LHCN-M2 (cell line): ENCODE results near the gene KIF1C. TPM values are rescaled to one million over a fixed set of nuclear protein-coding genes. Genes with fewer than 3 reads are reported as not detected.
"Not testable (repeated sequence)": the region's sequence is repeated elsewhere in the genome, so short reads cannot be mapped to it uniquely, and the experiment has no call there.

Experiments used
- DNase-seq: peaks from one replicate; pipeline ENCODE4 v3.0.0-alpha.2; 2012; ENCODE audit warnings: low read depth
- total RNA-seq: library from RNA; depleted of rRNA; stranded (reverse); fragments of >200 nt; gene quantifications from 2 replicates; pipeline ENCODE4 v1.2.3, GENCODE V29; 2014; rRNA removed

KIF1C gene
- total RNA-seq, 1 experiment from 2014 or later: 75.9 TPM

GRCh38 chr17:5042157-5043022, 44.6 kb downstream of the KIF1C start:
- DNase-seq: no peak

GRCh38 chr17:5043524-5043923, 45.8 kb downstream of the KIF1C start:
- no peak for DNase-seq

- no peak for DNase-seq
Measured at GRCh38 chr17:5044630-5045029, 46.9 kb downstream of the KIF1C start.

GRCh38 chr17:5045496-5045895, 47.7 kb downstream of the KIF1C start:
- no peak for DNase-seq

GRCh38 chr17:5047446-5047845, 49.7 kb downstream of the KIF1C start:
- no peak for DNase-seq

DNA sequence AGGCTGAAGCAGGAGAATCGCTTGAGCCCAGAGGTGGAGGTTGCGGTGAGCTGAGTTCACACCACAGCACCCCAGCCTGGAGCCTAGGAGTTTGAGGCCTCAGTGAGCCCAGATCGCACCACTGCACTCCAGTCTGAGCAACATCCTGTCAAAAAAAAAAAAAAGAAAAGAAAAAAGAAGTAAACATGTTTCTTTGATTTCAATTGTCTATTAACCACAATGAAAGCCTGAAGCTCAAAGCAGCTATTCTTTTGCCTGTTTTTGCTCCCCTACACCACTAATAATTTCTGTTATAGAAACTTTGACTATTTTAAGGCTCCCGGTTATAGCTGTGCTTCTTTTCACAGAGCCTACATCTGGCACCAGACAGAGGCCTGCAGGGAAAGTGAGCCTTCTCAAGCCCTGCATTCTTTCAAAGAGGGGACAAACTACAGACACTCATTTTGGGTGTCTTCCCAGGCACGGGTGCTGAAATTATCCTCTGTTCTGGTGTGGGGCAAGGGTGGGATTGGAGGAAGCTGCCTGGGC, 51.6 kb downstream of the KIF1C start:
- no peak for DNase-seq

- DNase-seq: no peak
Measured at GRCh38 chr17:5050278-5050677, 52.5 kb downstream of the KIF1C start.

- DNase-seq: no peak
Measured at GRCh38 chr17:5055543-5055942, 57.8 kb downstream of the KIF1C start.

- DNase-seq: no peak
Measured at GRCh38 chr17:5065227-5065744, 67.5 kb downstream of the KIF1C start.

- DNase-seq: no peak
Measured at GRCh38 chr17:5068236-5068635, 70.5 kb downstream of the KIF1C start.

DNA sequence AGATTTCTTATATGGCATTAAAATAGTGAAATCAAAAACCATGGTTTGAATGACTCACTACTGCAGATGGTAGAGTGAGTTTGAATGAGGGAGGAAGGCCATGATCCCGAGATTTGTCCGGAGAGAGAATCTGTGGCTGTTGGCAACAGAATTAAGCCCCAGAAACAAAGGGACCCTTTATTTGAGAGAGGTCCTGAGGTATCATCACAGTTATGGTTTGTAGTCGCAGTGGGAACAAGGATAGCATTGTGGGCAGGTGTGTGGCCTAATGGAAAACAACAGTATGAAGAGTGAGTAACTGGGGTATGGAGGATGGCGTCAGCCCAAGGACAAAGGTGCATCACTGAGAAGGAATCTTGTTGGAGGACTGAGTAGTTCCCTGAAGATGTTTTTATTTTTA, 72.0 kb downstream of the KIF1C start:
- no peak for DNase-seq

DNA sequence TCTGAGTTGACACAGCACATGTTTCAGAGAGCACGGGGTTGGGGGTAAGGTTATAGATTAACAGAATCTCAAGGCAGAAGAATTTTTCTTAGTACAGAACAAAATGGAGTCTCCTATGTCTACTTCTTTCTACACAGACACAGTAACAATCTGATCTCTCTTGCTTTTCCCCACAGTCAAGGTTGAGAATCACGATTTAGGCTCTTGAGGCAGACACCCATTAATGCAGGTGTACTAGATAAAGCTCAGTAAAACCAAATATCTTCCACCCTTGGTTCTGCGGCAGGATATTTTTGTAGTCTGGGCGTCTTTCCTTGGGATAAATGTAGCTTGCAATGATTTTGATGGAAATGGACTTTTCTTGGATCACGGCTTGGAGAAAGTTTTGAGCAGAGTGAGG, 77.7 kb downstream of the KIF1C start:
- DNase-seq: not testable (repeated sequence)

DNA sequence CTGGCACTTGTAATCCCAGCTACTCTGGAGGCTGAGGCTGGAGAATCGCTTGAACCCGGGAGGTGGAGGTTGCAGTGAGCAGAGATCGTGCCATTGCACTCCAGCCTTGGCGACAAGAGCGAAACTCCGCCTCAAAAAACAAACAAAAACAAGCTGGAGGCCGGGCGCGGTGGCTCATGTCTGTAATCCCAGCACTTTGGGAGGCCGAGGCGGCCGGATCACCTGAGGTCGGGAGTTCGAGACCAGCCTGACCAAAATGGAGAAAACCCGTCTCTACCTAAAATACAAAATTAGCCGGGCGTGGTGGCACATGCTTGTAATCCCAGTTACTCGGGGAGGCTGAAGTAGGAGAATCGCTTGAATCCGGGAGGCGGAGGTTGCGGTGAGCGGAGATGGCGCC, 79.5 kb downstream of the KIF1C start:
- DNase-seq: not testable (repeated sequence)

DNA sequence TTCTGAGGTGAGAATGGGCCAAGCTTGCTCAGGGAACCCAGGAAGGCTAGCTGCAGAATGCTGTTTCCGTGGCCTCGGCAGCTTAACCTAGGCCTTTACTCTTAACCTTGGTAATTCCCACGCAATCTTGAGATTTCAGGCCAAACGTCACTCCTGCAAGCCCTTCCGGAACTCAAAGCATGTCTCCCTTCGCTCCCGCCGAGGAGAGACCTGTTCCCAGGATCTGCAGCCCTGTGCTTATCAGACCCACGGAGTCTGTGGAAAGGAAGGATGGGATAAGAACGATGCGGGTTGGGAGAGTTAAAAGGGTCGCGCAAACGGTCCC, 80.0 kb downstream of the KIF1C start:
- DNase-seq: no peak

Other genes starting within 250 kb of the KIF1C start
- gene TM4SF5, start 226.1 kb upstream of the KIF1C start, total RNA-seq: not detected in 2 replicates
- 0.17 and 0.38 TPM in 2 replicates for gene VMO1, start 211.6 kb upstream of the KIF1C start, total RNA-seq
- gene GLTPD2, start 209.0 kb upstream of the KIF1C start, total RNA-seq: not detected in 2 replicates
- gene PSMB6, start 201.8 kb upstream of the KIF1C start, total RNA-seq: 165 and 204 TPM in 2 replicates
- gene PLD2, start 190.8 kb upstream of the KIF1C start, total RNA-seq: 13.6 and 15.3 TPM in 2 replicates
- 26.7 and 33.6 TPM in 2 replicates for gene MINK1, start 164.6 kb upstream of the KIF1C start, total RNA-seq
- under 0.01 and 0.06 TPM in 2 replicates for gene C17orf107, start 98.4 kb upstream of the KIF1C start, total RNA-seq
- 0.19 TPM in 1 of 2 replicates, not detected in the other for gene CHRNE, start 94.9 kb upstream of the KIF1C start, total RNA-seq
- gene GP1BA, start 65.7 kb upstream of the KIF1C start, total RNA-seq: not detected in 2 replicates
- 92.3 and 93.5 TPM in 2 replicates for gene SLC25A11, start 57.9 kb upstream of the KIF1C start, total RNA-seq
- 34.4 and 38.2 TPM in 2 replicates for gene RNF167, start 57.7 kb upstream of the KIF1C start, total RNA-seq
- gene PFN1, start 49.4 kb upstream of the KIF1C start, total RNA-seq: 1,610 and 1,782 TPM in 2 replicates
- 5.2 and 7.9 TPM in 2 replicates for gene ENO3, start 46.8 kb upstream of the KIF1C start, total RNA-seq
- gene SPAG7, start 30.1 kb upstream of the KIF1C start, total RNA-seq: 69.6 and 75.0 TPM in 2 replicates
- gene CAMTA2, start 10.3 kb upstream of the KIF1C start, total RNA-seq: 12.4 and 13.2 TPM in 2 replicates
- gene INCA1, start 428 bp upstream of the KIF1C start, total RNA-seq: 0.34 and 0.64 TPM in 2 replicates
- gene SLC52A1, start 37.5 kb downstream of the KIF1C start, total RNA-seq: 0.06 TPM in 1 of 2 replicates, not detected in the other
- 0.06 and 0.17 TPM in 2 replicates for gene ZFP3, start 80.5 kb downstream of the KIF1C start, total RNA-seq
- 7.8 and 7.9 TPM in 2 replicates for gene ZNF232, start 113.9 kb downstream of the KIF1C start, total RNA-seq
- gene USP6, start 118.1 kb downstream of the KIF1C start, total RNA-seq: under 0.01 TPM in 1 of 2 replicates, not detected in the other
- 3.5 and 7.6 TPM in 2 replicates for gene ZNF594, start 193.9 kb downstream of the KIF1C start, total RNA-seq
- gene SCIMP, start 236.9 kb downstream of the KIF1C start, total RNA-seq: not detected in 2 replicates